RWPE2 (cell line): ENCODE data around the gene KHK.

Source experiments
- ATAC-seq: fragments of 200-7000 bp; cut with Tn5 transposase; 3 replicates; pipeline ENCODE4 v1.9.1; 2021; ENCODE audit warnings: low read depth
- DNase-seq: peaks from one replicate; pipeline ENCODE4 v3.0.0-alpha.2; 2020; ENCODE audit warnings: low spot score
- H3K27ac ChIP-seq: fragments of 450-650 bp; 2 replicates; pipeline ENCODE4 v1.5.1; 2017; ENCODE audit warnings: mild to moderate bottlenecking; ENCODE audit not compliant: poor library complexity, severe bottlenecking
- H3K27me3 ChIP-seq: fragments of 250-450 bp; sonication (Bioruptor Pico); 2 replicates; pipeline ENCODE4 v1.5.1; 2021; ENCODE audit warnings: mild to moderate bottlenecking, moderate library complexity; ENCODE audit not compliant: insufficient read depth, poor library complexity, severe bottlenecking
- H3K36me3 ChIP-seq: fragments of 250-450 bp; sonication (Bioruptor Pico); 2 replicates; pipeline ENCODE4 v1.5.1; 2020; ENCODE audit warnings: low read depth, mild to moderate bottlenecking, moderate library complexity
- H3K4me1 ChIP-seq: fragments of 250-450 bp; sonication (Bioruptor Pico); 2 replicates; pipeline ENCODE4 v1.5.1; 2021; ENCODE audit warnings: mild to moderate bottlenecking, moderate library complexity; ENCODE audit not compliant: insufficient read depth, poor library complexity, severe bottlenecking
- H3K4me3 ChIP-seq: fragments of 250-450 bp; sonication (Bioruptor Pico); 2 replicates; pipeline ENCODE4 v1.5.1; 2021; ENCODE audit warnings: mild to moderate bottlenecking, moderate library complexity; ENCODE audit not compliant: severe bottlenecking
- H3K9me3 ChIP-seq: fragments of 250-450 bp; sonication (Bioruptor Pico); 2 replicates; pipeline ENCODE4 v1.5.1; 2021; ENCODE audit warnings: mild to moderate bottlenecking, moderate library complexity; ENCODE audit not compliant: severe bottlenecking
- TF ChIP-seq, protein P1 (sequence below): fragments of 450-650 bp; IDR thresholded peaks from one replicate; pipeline ENCODE4 v1.5.1; 2017; ENCODE audit warnings: mild to moderate bottlenecking, moderate library complexity; ENCODE audit not compliant: poor library complexity, severe bottlenecking

The KHK gene

GRCh38 chr2:27053321-27053720, 33.3 kb upstream of the KHK start:
- peaks cover 36% of the 10 kb centered on the region for H3K36me3 ChIP-seq
- no peak for DNase-seq
- no peak overlapping the region for H3K27ac ChIP-seq
- no peak overlapping the region for H3K4me3 ChIP-seq
- peaks cover 3% of the 10 kb centered on the region for H3K4me1 ChIP-seq
- no peak for ATAC-seq
- H3K27me3 ChIP-seq = no peaks in the 10 kb centered on the region
- H3K9me3 ChIP-seq = no peaks in the 10 kb centered on the region
- TF ChIP-seq, protein P1, sequence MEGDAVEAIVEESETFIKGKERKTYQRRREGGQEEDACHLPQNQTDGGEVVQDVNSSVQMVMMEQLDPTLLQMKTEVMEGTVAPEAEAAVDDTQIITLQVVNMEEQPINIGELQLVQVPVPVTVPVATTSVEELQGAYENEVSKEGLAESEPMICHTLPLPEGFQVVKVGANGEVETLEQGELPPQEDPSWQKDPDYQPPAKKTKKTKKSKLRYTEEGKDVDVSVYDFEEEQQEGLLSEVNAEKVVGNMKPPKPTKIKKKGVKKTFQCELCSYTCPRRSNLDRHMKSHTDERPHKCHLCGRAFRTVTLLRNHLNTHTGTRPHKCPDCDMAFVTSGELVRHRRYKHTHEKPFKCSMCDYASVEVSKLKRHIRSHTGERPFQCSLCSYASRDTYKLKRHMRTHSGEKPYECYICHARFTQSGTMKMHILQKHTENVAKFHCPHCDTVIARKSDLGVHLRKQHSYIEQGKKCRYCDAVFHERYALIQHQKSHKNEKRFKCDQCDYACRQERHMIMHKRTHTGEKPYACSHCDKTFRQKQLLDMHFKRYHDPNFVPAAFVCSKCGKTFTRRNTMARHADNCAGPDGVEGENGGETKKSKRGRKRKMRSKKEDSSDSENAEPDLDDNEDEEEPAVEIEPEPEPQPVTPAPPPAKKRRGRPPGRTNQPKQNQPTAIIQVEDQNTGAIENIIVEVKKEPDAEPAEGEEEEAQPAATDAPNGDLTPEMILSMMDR = no peak

- Histone ChIP-seq H3K27me3 (no peaks in the 10 kb centered on the region), H3K4me3 (no peak overlapping the region), H3K4me1 (peaks cover 3% of the 10 kb centered on the region), H3K27ac (no peak overlapping the region), H3K9me3 (no peaks in the 10 kb centered on the region), H3K36me3 (peaks cover 36% of the 10 kb centered on the region)
- TF ChIP-seq, protein P1 = no peak
- no peak for DNase-seq
- no peak for ATAC-seq
These were observed 32.8 kb upstream of the KHK start for GRCh38 chr2:27053776-27054175.

- Histone ChIP-seq H3K27me3 (no peaks in the 10 kb centered on the region), H3K4me3 (no peak overlapping the region), H3K4me1 (no peaks in the 10 kb centered on the region), H3K9me3 (no peaks in the 10 kb centered on the region), H3K27ac (no peak overlapping the region), H3K36me3 (peaks cover 36% of the 10 kb centered on the region)
- TF ChIP-seq, protein P1 = no peak
- ATAC-seq (no peak), DNase-seq (no peak)
These were observed 31.9 kb upstream of the KHK start for GRCh38 chr2:27054721-27055120.

GRCh38 chr2:27057184-27057583, 29.4 kb upstream of the KHK start:
- TF ChIP-seq, protein P1 = no peak
- H3K27me3 ChIP-seq = no peaks in the 10 kb centered on the region
- ATAC-seq (no peak), DNase-seq (no peak)
- no peaks in the 10 kb centered on the region for H3K4me1 ChIP-seq
- H3K9me3 ChIP-seq = no peaks in the 10 kb centered on the region
- no peak overlapping the region for H3K27ac ChIP-seq
- peaks cover 42% of the 10 kb centered on the region for H3K36me3 ChIP-seq
- H3K4me3 ChIP-seq = no peak overlapping the region

DNA sequence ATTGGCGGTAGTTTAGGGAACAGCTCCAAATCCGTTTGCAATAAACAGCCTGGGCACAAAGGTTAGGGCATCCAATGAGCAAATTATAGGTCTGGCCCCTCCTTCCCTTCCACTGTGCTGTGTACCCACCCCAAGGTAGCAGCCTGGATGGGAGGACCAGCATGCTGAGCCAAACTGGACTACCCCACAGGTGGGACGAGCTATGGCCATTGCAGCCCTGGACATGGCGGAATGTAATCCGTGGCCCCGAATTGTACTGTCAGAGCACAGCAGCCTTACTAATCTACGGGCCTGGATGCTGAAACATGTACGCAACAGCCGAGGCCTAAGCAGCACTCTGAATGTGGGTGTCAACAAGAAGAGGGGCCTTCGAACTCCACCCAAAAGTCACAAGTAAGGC, 28.4 kb upstream of the KHK start:
- Histone ChIP-seq H3K36me3 (peaks cover 46% of the 10 kb centered on the region), H3K9me3 (no peaks in the 10 kb centered on the region), H3K4me3 (no peak overlapping the region), H3K27me3 (no peaks in the 10 kb centered on the region), H3K4me1 (no peaks in the 10 kb centered on the region), H3K27ac (no peak overlapping the region)
- DNase-seq (no peak), ATAC-seq (no peak)
- TF ChIP-seq, protein P1 = no peak
